Activated CD4-positive, alpha-beta T cell treated with anti-CD3 and anti-CD28 coated beads for 4 hours (primary cell): ENCODE data around the gene RHBDL1.

Experiments
- DNase-seq, 2 donors: peaks; one replicate each; pipeline ENCODE4 v3.0.0-alpha.2; 2020

RHBDL1 gene

GRCh38 chr16:637081-638018 is 38.1 kb upstream of the RHBDL1 start:
- DNase-seq, result peak; percentile 85 to 93

GRCh38 chr16:638034-638543 is 37.4 kb upstream of the RHBDL1 start:
- no peak for DNase-seq

GRCh38 chr16:638836-639235 is 36.6 kb upstream of the RHBDL1 start:
- DNase-seq, result no peak

GRCh38 chr16:640614-641013 is 34.9 kb upstream of the RHBDL1 start:
- no peak for DNase-seq

GRCh38 chr16:641326-642188 is 33.9 kb upstream of the RHBDL1 start, which contains the start of gene MCRIP2:
Gene MCRIP2, plus strand, starts transcription at chr16:641828. Its CDS starts 164 bp downstream, at chr16:641992.
- DNase-seq, result peak; percentile 60 to 67

- peak in 1 of 2 donors; percentile 31 for DNase-seq
Measured at GRCh38 chr16:642189-643049, 33.1 kb upstream of the RHBDL1 start.

- no peak for DNase-seq
Measured at GRCh38 chr16:643050-643368, 32.5 kb upstream of the RHBDL1 start.

- DNase-seq, result no peak
Measured at GRCh38 chr16:644556-644955, 30.9 kb upstream of the RHBDL1 start.

- no peak for DNase-seq
Measured at GRCh38 chr16:645852-646678, 29.4 kb upstream of the RHBDL1 start.

- no peak for DNase-seq
Measured at GRCh38 chr16:646679-647172, 28.7 kb upstream of the RHBDL1 start.

- DNase-seq, result no peak
Measured at GRCh38 chr16:647173-647902, 28.1 kb upstream of the RHBDL1 start.

GRCh38 chr16:648071-648780 is 27.2 kb upstream of the RHBDL1 start:
- DNase-seq, result peak in 1 of 2 donors; percentile 34

GRCh38 chr16:648781-649589 is 26.5 kb upstream of the RHBDL1 start, which contains the start of gene WDR90:
Gene WDR90, plus strand, starts transcription at chr16:649365. Its CDS starts 52 bp downstream, at chr16:649417.
- DNase-seq, result peak; percentile 91 to 92

GRCh38 chr16:649631-650030 is 25.8 kb upstream of the RHBDL1 start:
- DNase-seq, result no peak

GRCh38 chr16:651844-652243 is 23.6 kb upstream of the RHBDL1 start:
- no peak for DNase-seq

GRCh38 chr16:652454-653305 is 22.8 kb upstream of the RHBDL1 start:
- no peak for DNase-seq

- no peak for DNase-seq
Measured at GRCh38 chr16:654034-654433, 21.4 kb upstream of the RHBDL1 start.

- no peak for DNase-seq
Measured at GRCh38 chr16:657487-657886, 18.0 kb upstream of the RHBDL1 start.
